Lung (tissue), 12 donors: Measurements from ENCODE around the gene CFL2. TPM values are rescaled to one million over a fixed set of nuclear protein-coding genes. Genes with fewer than 3 reads are reported as not detected.

Source experiments
- ATAC-seq: fragments of 200-7000 bp; cut with Tn5 transposase; one replicate; pipeline ENCODE4 v1.9.1; 2020; ENCODE audit warnings: moderate number of reproducible peaks; ENCODE audit not compliant: insufficient read depth, low FRiP score
- DNase-seq, 3 donors: peaks; one replicate each; pipeline ENCODE4 v3.0.0-alpha.2; 2013 to 2017
- H3K27ac ChIP-seq, 2 donors: one replicate each; pipeline ENCODE4 v1.5.1; 2013; ENCODE audit warnings: mild to moderate bottlenecking in 2 of 2, moderate library complexity in 2 of 2, control low read depth in 1 of 2, inconsistent platforms in 1 of 2, low read depth in 1 of 2, low read length in 1 of 2
- H3K27me3 ChIP-seq, 3 donors: one replicate each; pipeline ENCODE4 v1.5.1; 2013; ENCODE audit warnings: low read length in 2 of 3; ENCODE audit not compliant: control insufficient read depth in 3 of 3, insufficient read depth in 3 of 3
- H3K36me3 ChIP-seq, 4 donors: one replicate each; pipeline ENCODE4 v1.5.1; 2013; ENCODE audit warnings: low read length in 4 of 4, mild to moderate bottlenecking in 1 of 4, moderate library complexity in 1 of 4; ENCODE audit not compliant: control insufficient read depth in 4 of 4, insufficient read depth in 4 of 4
- H3K4me1 ChIP-seq, 5 donors: one replicate each; pipeline ENCODE4 v1.5.1; 2013; ENCODE audit warnings: low read length in 5 of 5, mild to moderate bottlenecking in 2 of 5, moderate library complexity in 1 of 5; ENCODE audit not compliant: control insufficient read depth in 5 of 5, insufficient read depth in 5 of 5
- H3K4me3 ChIP-seq: one replicate; pipeline ENCODE4 v1.5.1; 2013; ENCODE audit warnings: mild to moderate bottlenecking, control low read depth, moderate library complexity
- H3K9ac ChIP-seq, 2 donors: one replicate each; pipeline ENCODE4 v1.5.1; 2013; ENCODE audit warnings: low read length in 2 of 2, control low read depth in 1 of 2; ENCODE audit not compliant: insufficient read depth in 1 of 2
- H3K9me3 ChIP-seq, 4 donors: one replicate each; pipeline ENCODE4 v1.5.1; 2013; ENCODE audit warnings: low read length in 3 of 4, mild to moderate bottlenecking in 1 of 4, moderate library complexity in 1 of 4; ENCODE audit not compliant: control insufficient read depth in 4 of 4, insufficient read depth in 3 of 4
- WGBS, 2 donors: extraction: QIAGEN DNeasy Blood & Tissue Kit; methylation state at CpG; one replicate each; pipeline ENCODE4 v1.1.7; 2013; 5-methylcytosine and 5-hydroxymethylcytosine counted together
- polyA plus RNA-seq, 2 donors: library from polyadenylated mRNA; stranded (reverse); fragments of 200-250 nt; gene quantifications; one replicate each; pipeline ENCODE4 v1.2.1, GENCODE V29; 2013
- total RNA-seq, 2 donors: library from RNA; depleted of rRNA in 1 of 2; stranded (reverse); fragments of >200 nt in 1 of 2; gene quantifications; one replicate each; pipeline ENCODE4 v1.2.1, GENCODE V29; 2014 to 2021
- TF ChIP-seq, protein P1 (sequence below): IDR thresholded peaks from 2 replicates; pipeline ENCODE4 v1.5.1; 2012; ENCODE audit warnings: mild to moderate bottlenecking; ENCODE audit errors: control extremely low read depth, extremely low read depth
- donor health status: control.
- donor health status: control.
- donor health status: Bipolar disorder and iron deficiency.
- donor health status: healthy.
- donor health status: DM: yes; HTN: yes; CAD: no.

The CFL2 gene
- total and polyA plus RNA-seq, 4 donors = 17.1 to 77.8 (median 33.7) TPM

DNA sequence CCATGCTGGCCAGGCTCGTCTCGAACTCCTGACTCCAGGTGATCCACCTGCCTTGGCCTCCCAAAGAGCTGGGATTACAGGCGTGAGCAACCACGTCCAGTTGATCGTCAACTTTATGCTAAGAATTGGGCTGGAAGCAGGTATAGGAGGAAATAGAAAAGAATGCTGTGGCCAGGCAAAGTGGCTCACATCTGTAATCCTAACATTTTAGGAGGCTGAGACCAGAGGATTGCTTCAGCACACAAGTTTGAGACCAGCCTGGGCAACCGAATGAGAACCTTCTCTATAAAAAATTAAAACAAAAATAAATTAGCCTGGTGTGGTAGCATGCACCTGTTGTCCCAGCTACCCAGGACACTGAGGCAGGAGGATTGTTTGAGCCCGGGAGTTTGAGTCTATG is 47.4 kb downstream of the CFL2 start:
- TF ChIP-seq, protein P1, sequence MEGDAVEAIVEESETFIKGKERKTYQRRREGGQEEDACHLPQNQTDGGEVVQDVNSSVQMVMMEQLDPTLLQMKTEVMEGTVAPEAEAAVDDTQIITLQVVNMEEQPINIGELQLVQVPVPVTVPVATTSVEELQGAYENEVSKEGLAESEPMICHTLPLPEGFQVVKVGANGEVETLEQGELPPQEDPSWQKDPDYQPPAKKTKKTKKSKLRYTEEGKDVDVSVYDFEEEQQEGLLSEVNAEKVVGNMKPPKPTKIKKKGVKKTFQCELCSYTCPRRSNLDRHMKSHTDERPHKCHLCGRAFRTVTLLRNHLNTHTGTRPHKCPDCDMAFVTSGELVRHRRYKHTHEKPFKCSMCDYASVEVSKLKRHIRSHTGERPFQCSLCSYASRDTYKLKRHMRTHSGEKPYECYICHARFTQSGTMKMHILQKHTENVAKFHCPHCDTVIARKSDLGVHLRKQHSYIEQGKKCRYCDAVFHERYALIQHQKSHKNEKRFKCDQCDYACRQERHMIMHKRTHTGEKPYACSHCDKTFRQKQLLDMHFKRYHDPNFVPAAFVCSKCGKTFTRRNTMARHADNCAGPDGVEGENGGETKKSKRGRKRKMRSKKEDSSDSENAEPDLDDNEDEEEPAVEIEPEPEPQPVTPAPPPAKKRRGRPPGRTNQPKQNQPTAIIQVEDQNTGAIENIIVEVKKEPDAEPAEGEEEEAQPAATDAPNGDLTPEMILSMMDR = no peak
- 97% methylated on average over 7 of the region's 7 CpGs for WGBS, 2 donors

DNA sequence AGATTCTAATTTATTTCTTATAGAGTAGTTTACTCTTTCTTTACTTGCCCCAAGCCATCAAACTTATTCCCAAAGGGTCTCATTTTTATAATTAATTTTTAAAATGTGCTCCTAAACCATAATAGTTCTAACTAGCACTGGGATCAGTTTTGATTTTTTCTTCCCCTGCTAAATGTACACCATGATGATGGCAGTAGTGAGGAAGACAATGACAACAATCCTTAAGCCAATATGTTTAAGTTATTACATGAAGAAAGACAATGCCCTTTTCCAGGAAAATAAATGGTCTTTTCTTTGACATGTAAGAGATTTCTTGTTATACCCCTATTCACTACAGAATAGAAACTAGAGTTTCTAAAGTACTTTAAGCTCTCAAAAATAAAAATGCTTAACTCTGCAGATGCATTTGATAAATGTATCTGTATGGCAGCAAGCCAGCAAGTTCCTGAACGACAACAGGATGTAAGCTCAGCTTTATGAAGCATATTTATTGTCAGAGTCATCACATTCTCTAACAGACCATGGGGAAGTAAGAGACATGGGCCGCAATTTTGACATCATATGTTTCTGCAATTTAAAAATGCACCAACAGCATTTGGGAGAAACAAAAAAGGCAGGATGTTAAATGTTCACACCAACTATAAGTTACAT is 48.5 kb downstream of the CFL2 start:
- WGBS, 2 donors = 10 to 23% methylated on average over 2 of the region's 2 CpGs
- DNase-seq = peak in 2 of 3 donors; percentile 68 to 75
- Histone ChIP-seq H3K36me3 (no peaks in the 10 kb centered on the region), H3K9ac (peak overlapping the region in 1 of 2 donors; percentile 46), H3K4me3 (no peak overlapping the region), H3K27ac (no peak overlapping the region), H3K27me3 (no peaks in the 10 kb centered on the region), H3K9me3 (peaks cover 0 to 3% (median 0%) of the 10 kb centered on the region in 4 donors), H3K4me1 (peaks cover 0 to 7% (median 0%) of the 10 kb centered on the region in 5 donors)
- TF ChIP-seq, protein P1 = no peak
- no peak for ATAC-seq

More for the DNA sequence above, 47.4 kb downstream of the CFL2 start:
- H3K9ac ChIP-seq = no peak overlapping the region
- no peaks in the 10 kb centered on the region for H3K27me3 ChIP-seq
- no peaks in the 10 kb centered on the region for H3K36me3 ChIP-seq
- no peaks in the 10 kb centered on the region for H3K9me3 ChIP-seq
- H3K4me1 ChIP-seq = peaks cover 0 to 7% (median 0%) of the 10 kb centered on the region in 5 donors
- no peak for ATAC-seq
- DNase-seq = no peak
- H3K27ac ChIP-seq = no peak overlapping the region
- H3K4me3 ChIP-seq = no peak overlapping the region

DNA sequence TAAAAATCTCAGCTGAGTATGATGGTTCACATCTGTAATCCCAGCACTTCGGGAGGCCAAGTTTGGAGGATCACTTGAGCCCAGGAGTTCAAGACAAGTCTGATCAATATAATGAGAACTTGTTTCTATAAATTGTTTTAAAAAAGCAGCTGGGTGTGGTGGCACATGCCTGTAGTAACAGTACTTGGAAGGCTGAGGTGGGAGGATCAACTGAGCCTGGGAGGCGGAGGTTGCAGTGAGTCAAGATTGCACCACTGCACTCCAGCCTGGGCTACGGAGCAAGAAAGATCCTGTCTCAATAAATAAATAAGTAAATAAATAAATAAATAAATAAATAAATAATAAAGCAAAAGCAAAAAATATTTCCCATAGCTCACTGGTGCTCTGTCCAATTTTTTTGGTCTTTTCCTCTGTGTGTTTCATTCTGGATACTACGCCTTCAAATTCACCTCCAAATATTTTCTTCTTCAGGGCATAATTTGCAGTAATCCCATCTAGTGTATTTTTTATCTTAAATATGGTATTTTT is 51.8 kb downstream of the CFL2 start:
- no peak overlapping the region for H3K4me3 ChIP-seq
- no peak overlapping the region for H3K27ac ChIP-seq
- TF ChIP-seq, protein P1 = no peak
- ATAC-seq = no peak
- no peaks in the 10 kb centered on the region for H3K27me3 ChIP-seq
- H3K36me3 ChIP-seq = no peaks in the 10 kb centered on the region
- no peak for DNase-seq
- 89 to 90% methylated on average over 4 of the region's 4 CpGs for WGBS, 2 donors
- H3K4me1 ChIP-seq = peaks cover 0 to 7% (median 0%) of the 10 kb centered on the region in 5 donors
- H3K9me3 ChIP-seq = peaks cover 0 to 3% (median 0%) of the 10 kb centered on the region in 4 donors
- H3K9ac ChIP-seq = no peak overlapping the region
